Naive thymus-derived CD8-positive, alpha-beta T cell (primary cell): ENCODE results near the gene KDM4C. TPM values are rescaled to one million over a fixed set of nuclear protein-coding genes. Genes with fewer than 3 reads are reported as not detected.

ENCODE experiments used
- ATAC-seq, 2 donors: fragments of 150-1000 bp; cut with Tn5 transposase in 1 of 2; sonication (Bioruptor Pico), chemical (Tn5 transposase) in 1 of 2; 1 replicate in 1 of 2; 2 replicates in 1 of 2; pipeline ENCODE4 v1.10.0; 2021; ENCODE audit warnings: mild to moderate bottlenecking in 2 of 2, moderate library complexity in 2 of 2
- POLR2A ChIA-PET: fragments of 350-600 bp; sonication (Branson Sonifier 250); formaldehyde crosslinking; loops from one replicate; lab custom pipeline; 2021; ENCODE audit warnings: antibody characterized with exemption; lab: Charles Lee
- DNase-seq, 10 donors: peaks; one replicate each; pipeline versions ENCODE4 v3.0.0 to v3.0.0-alpha.2; 2020 to 2022
- H3K27ac Mint-ChIP-seq, 10 donors: one replicate each; pipeline ENCODE4 v1.8.0; 2020 to 2022; ENCODE audit warnings: mild to moderate bottlenecking in 10 of 10, mixed read lengths in 10 of 10, moderate library complexity in 4 of 10, inconsistent platforms in 1 of 10
- H3K27me3 Mint-ChIP-seq, 5 donors: one replicate each; pipeline ENCODE4 v1.8.0; 2021 to 2022; ENCODE audit warnings: mixed read lengths in 5 of 5
- H3K36me3 Mint-ChIP-seq, 3 donors: one replicate each; pipeline ENCODE4 v1.8.0; 2020 to 2022; ENCODE audit warnings: mixed read lengths in 3 of 3, mild to moderate bottlenecking in 2 of 3, inconsistent platforms in 1 of 3
- H3K4me1 Mint-ChIP-seq, 4 donors: one replicate each; pipeline ENCODE4 v1.8.0; 2021 to 2022; ENCODE audit warnings: mixed read lengths in 4 of 4
- H3K4me3 Mint-ChIP-seq, 10 donors: one replicate each; pipeline ENCODE4 v1.8.0; 2020 to 2022; ENCODE audit warnings: mild to moderate bottlenecking in 10 of 10, mixed read lengths in 10 of 10, moderate library complexity in 6 of 10, inconsistent platforms in 1 of 10
- H3K9me3 Mint-ChIP-seq, 9 donors: one replicate each; pipeline ENCODE4 v1.8.0; 2020 to 2022; ENCODE audit warnings: mixed read lengths in 9 of 9, mild to moderate bottlenecking in 3 of 9, inconsistent platforms in 1 of 9, moderate library complexity in 1 of 9
- polyA plus RNA-seq, 3 donors: library from polyadenylated mRNA; unstranded; fragments of 300-500 nt; fragmentation: Illumina TruSeq; gene quantifications; one replicate each; pipeline ENCODE4 v1.2.3, GENCODE V29; 2021
- total RNA-seq, 8 experiments: library from RNA in 2 of 8; stranded (reverse) in 2 of 8; gene quantifications; one replicate each; pipeline ENCODE4 v1.2.3 and lab custom pipeline; 2021 to 2026

The KDM4C gene
- total and polyA plus RNA-seq, 5 experiments from 2014 or later, result 27.5 to 83.6 (median 27.8) TPM

GRCh38 chr9:6973089-6973488 lies 215.3 kb downstream of the KDM4C start:
- peak overlapping the region in 1 of 10 donors; percentile 17 for H3K27ac Mint-ChIP-seq
- POLR2A ChIA-PET, result no interaction called here
- DNase-seq (no peak), ATAC-seq (no peak)
- no peaks in the 10 kb centered on the region for H3K27me3 Mint-ChIP-seq
- H3K4me3 Mint-ChIP-seq, result no peak overlapping the region
- no peaks in the 10 kb centered on the region for H3K9me3 Mint-ChIP-seq
- H3K4me1 Mint-ChIP-seq, result peaks cover 8 to 31% (median 21%) of the 10 kb centered on the region in 4 donors
- peaks cover 0 to 26% (median 10%) of the 10 kb centered on the region in 3 donors for H3K36me3 Mint-ChIP-seq

GRCh38 chr9:6973762-6974161 lies 216.0 kb downstream of the KDM4C start:
- H3K4me1 Mint-ChIP-seq, result peaks cover 7 to 28% (median 20%) of the 10 kb centered on the region in 4 donors
- H3K27ac Mint-ChIP-seq, result peak overlapping the region in 1 of 10 donors; percentile 29
- POLR2A ChIA-PET, result no interaction called here
- no peak for ATAC-seq
- H3K4me3 Mint-ChIP-seq, result no peak overlapping the region
- no peak for DNase-seq
- peaks cover 0 to 31% (median 10%) of the 10 kb centered on the region in 3 donors for H3K36me3 Mint-ChIP-seq
- no peaks in the 10 kb centered on the region for H3K27me3 Mint-ChIP-seq
- no peaks in the 10 kb centered on the region for H3K9me3 Mint-ChIP-seq

GRCh38 chr9:6975198-6975597 lies 217.4 kb downstream of the KDM4C start:
- POLR2A ChIA-PET, result no interaction called here
- Mint-ChIP-seq H3K27ac (peak overlapping the region in 1 of 10 donors; percentile 56), H3K4me3 (no peak overlapping the region), H3K9me3 (no peaks in the 10 kb centered on the region), H3K4me1 (peaks cover 10 to 34% (median 18%) of the 10 kb centered on the region in 4 donors), H3K27me3 (no peaks in the 10 kb centered on the region), H3K36me3 (peaks cover 0 to 44% (median 8%) of the 10 kb centered on the region in 3 donors)
- ATAC-seq (no peak), DNase-seq (no peak)

GRCh38 chr9:6977761-6978160 lies 220.0 kb downstream of the KDM4C start:
- H3K27ac Mint-ChIP-seq, result peak overlapping the region in 1 of 10 donors; percentile 81
- peaks cover 4 to 24% (median 14%) of the 10 kb centered on the region in 4 donors for H3K4me1 Mint-ChIP-seq
- POLR2A ChIA-PET, result no interaction called here
- H3K27me3 Mint-ChIP-seq, result no peaks in the 10 kb centered on the region
- ATAC-seq (no peak), DNase-seq (no peak)
- peaks cover 0 to 68% (median 10%) of the 10 kb centered on the region in 3 donors for H3K36me3 Mint-ChIP-seq
- H3K9me3 Mint-ChIP-seq, result no peaks in the 10 kb centered on the region
- no peak overlapping the region for H3K4me3 Mint-ChIP-seq

GRCh38 chr9:6978591-6978990 lies 220.8 kb downstream of the KDM4C start:
- Mint-ChIP-seq H3K4me1 (peaks cover 4 to 18% (median 14%) of the 10 kb centered on the region in 4 donors), H3K27ac (peak overlapping the region in 1 of 10 donors; percentile 41), H3K27me3 (no peaks in the 10 kb centered on the region), H3K9me3 (no peaks in the 10 kb centered on the region), H3K36me3 (peaks cover 0 to 69% (median 13%) of the 10 kb centered on the region in 3 donors), H3K4me3 (no peak overlapping the region)
- DNase-seq (no peak), ATAC-seq (no peak)
- POLR2A ChIA-PET, result no interaction called here

- POLR2A ChIA-PET, result no interaction called here
- Mint-ChIP-seq H3K27me3 (no peaks in the 10 kb centered on the region), H3K9me3 (no peaks in the 10 kb centered on the region), H3K4me3 (no peak overlapping the region), H3K27ac (peak overlapping the region in 1 of 10 donors; percentile 47), H3K4me1 (peaks cover 0 to 1% (median under 1%) of the 10 kb centered on the region in 4 donors), H3K36me3 (peaks cover 18 to 90% (median 42%) of the 10 kb centered on the region in 3 donors)
- ATAC-seq (no peak), DNase-seq (no peak)
These were observed 227.3 kb downstream of the KDM4C start for GRCh38 chr9:6984941-6985578.

- POLR2A ChIA-PET, result no interaction called here
- DNase-seq, result no peak
- Mint-ChIP-seq H3K9me3 (no peaks in the 10 kb centered on the region), H3K27ac (peak overlapping the region in 3 of 10 donors; percentile 1 to 26 (median 12)), H3K4me1 (peaks cover 0 to 1% (median under 1%) of the 10 kb centered on the region in 4 donors), H3K27me3 (no peaks in the 10 kb centered on the region), H3K36me3 (peaks cover 18 to 89% (median 45%) of the 10 kb centered on the region in 3 donors), H3K4me3 (no peak overlapping the region)
- ATAC-seq, result no peak
These were observed 228.5 kb downstream of the KDM4C start for GRCh38 chr9:6986141-6986815.

- DNase-seq, result no peak
- H3K9me3 Mint-ChIP-seq, result no peaks in the 10 kb centered on the region
- H3K36me3 Mint-ChIP-seq, result peaks cover 18 to 90% (median 46%) of the 10 kb centered on the region in 3 donors
- ATAC-seq, result no peak
- no peaks in the 10 kb centered on the region for H3K27me3 Mint-ChIP-seq
- peaks cover 0 to 1% (median under 1%) of the 10 kb centered on the region in 4 donors for H3K4me1 Mint-ChIP-seq
- H3K27ac Mint-ChIP-seq, result peak overlapping the region in 1 of 10 donors; percentile 68
- H3K4me3 Mint-ChIP-seq, result no peak overlapping the region
- POLR2A ChIA-PET, result interaction anchor here (0.7 kb wide), 1 partner anchor 40 kb away, joined by 5 read pairs; no protein-coding TSS in a partner anchor
These were observed 229.6 kb downstream of the KDM4C start for GRCh38 chr9:6987381-6987780.

GRCh38 chr9:6991418-6991817 lies 233.6 kb downstream of the KDM4C start:
- H3K27ac Mint-ChIP-seq, result peak overlapping the region in 1 of 10 donors; percentile 48
- peaks cover 23 to 92% (median 46%) of the 10 kb centered on the region in 3 donors for H3K36me3 Mint-ChIP-seq
- POLR2A ChIA-PET, result no interaction called here
- H3K9me3 Mint-ChIP-seq, result no peaks in the 10 kb centered on the region
- H3K4me3 Mint-ChIP-seq, result no peak overlapping the region
- H3K4me1 Mint-ChIP-seq, result peaks cover 0 to 5% (median 2%) of the 10 kb centered on the region in 4 donors
- DNase-seq, result no peak
- no peaks in the 10 kb centered on the region for H3K27me3 Mint-ChIP-seq
- no peak for ATAC-seq

- no peak for ATAC-seq
- H3K36me3 Mint-ChIP-seq, result peaks cover 15 to 83% (median 49%) of the 10 kb centered on the region in 3 donors
- no peak overlapping the region for H3K27ac Mint-ChIP-seq
- no peak for DNase-seq
- H3K27me3 Mint-ChIP-seq, result no peaks in the 10 kb centered on the region
- POLR2A ChIA-PET, result no interaction called here
- H3K4me1 Mint-ChIP-seq, result peaks cover 0 to 5% (median 3%) of the 10 kb centered on the region in 4 donors
- H3K4me3 Mint-ChIP-seq, result no peak overlapping the region
- H3K9me3 Mint-ChIP-seq, result no peaks in the 10 kb centered on the region
These were observed 238.5 kb downstream of the KDM4C start for GRCh38 chr9:6996061-6996854.

- no peak overlapping the region for H3K4me3 Mint-ChIP-seq
- peak overlapping the region in 1 of 10 donors; percentile 9 for H3K27ac Mint-ChIP-seq
- no peak for ATAC-seq
- no peak for DNase-seq
- no peaks in the 10 kb centered on the region for H3K27me3 Mint-ChIP-seq
- H3K4me1 Mint-ChIP-seq, result peaks cover 0 to 5% (median 3%) of the 10 kb centered on the region in 4 donors
- no peaks in the 10 kb centered on the region for H3K9me3 Mint-ChIP-seq
- POLR2A ChIA-PET, result no interaction called here
- peaks cover 15 to 81% (median 51%) of the 10 kb centered on the region in 3 donors for H3K36me3 Mint-ChIP-seq
These were observed 239.6 kb downstream of the KDM4C start for GRCh38 chr9:6997330-6997729.

GRCh38 chr9:6999794-7000193 lies 242.0 kb downstream of the KDM4C start:
- Mint-ChIP-seq H3K27me3 (no peaks in the 10 kb centered on the region), H3K9me3 (no peaks in the 10 kb centered on the region), H3K4me1 (peaks cover 0 to 3% (median 2%) of the 10 kb centered on the region in 4 donors), H3K36me3 (peaks cover 10 to 78% (median 58%) of the 10 kb centered on the region in 3 donors), H3K27ac (no peak overlapping the region), H3K4me3 (no peak overlapping the region)
- DNase-seq, result no peak
- ATAC-seq, result no peak
- POLR2A ChIA-PET, result no interaction called here
